Stimulated activated CD4-positive, alpha-beta T cell treated with anti-CD3 and anti-CD28 coated beads, Interleukin-15, amount 100 ng/mL, for 1 hour (primary cell): Measurements from ENCODE around the gene SELENOI.

ENCODE experiments used
- DNase-seq, 2 donors: peaks; one replicate each; pipeline ENCODE4 v3.0.0-alpha.2; 2020; ENCODE audit warnings: low read depth in 1 of 2, low spot score in 1 of 2

SELENOI gene

GRCh38 chr2:26409785-26410184 lies 63.8 kb downstream of the SELENOI start:
- no peak for DNase-seq

- DNase-seq = no peak
These were observed 64.9 kb downstream of the SELENOI start for GRCh38 chr2:26410764-26411243.

GRCh38 chr2:26411419-26411818 lies 65.5 kb downstream of the SELENOI start:
- DNase-seq = no peak

GRCh38 chr2:26412091-26412673 lies 66.2 kb downstream of the SELENOI start:
- no peak for DNase-seq

- no peak for DNase-seq
These were observed 68.4 kb downstream of the SELENOI start for GRCh38 chr2:26414311-26414710.

- DNase-seq = no peak
These were observed 76.0 kb downstream of the SELENOI start for GRCh38 chr2:26421961-26422360.

GRCh38 chr2:26422947-26423629 lies 77.1 kb downstream of the SELENOI start:
- no peak for DNase-seq

GRCh38 chr2:26423750-26424149 lies 77.8 kb downstream of the SELENOI start:
- DNase-seq = no peak

GRCh38 chr2:26424221-26424620 lies 78.3 kb downstream of the SELENOI start:
- no peak for DNase-seq

GRCh38 chr2:26428846-26429245 lies 82.9 kb downstream of the SELENOI start:
- no peak for DNase-seq

- DNase-seq = no peak
These were observed 84.0 kb downstream of the SELENOI start for GRCh38 chr2:26429779-26430578.

- no peak for DNase-seq
These were observed 84.9 kb downstream of the SELENOI start for GRCh38 chr2:26430826-26431225.

GRCh38 chr2:26432363-26432762 lies 86.4 kb downstream of the SELENOI start:
- no peak for DNase-seq

GRCh38 chr2:26432859-26433258 lies 86.9 kb downstream of the SELENOI start:
- no peak for DNase-seq

- DNase-seq = no peak
These were observed 89.2 kb downstream of the SELENOI start for GRCh38 chr2:26435106-26435505.

- no peak for DNase-seq
These were observed 92.6 kb downstream of the SELENOI start for GRCh38 chr2:26438526-26438925.

GRCh38 chr2:26438926-26439325 lies 93.0 kb downstream of the SELENOI start:
- DNase-seq = no peak

- DNase-seq = no peak
These were observed 96.4 kb downstream of the SELENOI start for GRCh38 chr2:26442301-26442700.

GRCh38 chr2:26442707-26443106 lies 96.8 kb downstream of the SELENOI start:
- DNase-seq = no peak

- no peak for DNase-seq
These were observed 98.3 kb downstream of the SELENOI start for GRCh38 chr2:26444236-26444635.
